Breast epithelium (tissue), 4 donors: ENCODE data around the gene CCDC85C. TPM values are rescaled to one million over a fixed set of nuclear protein-coding genes. Genes with fewer than 3 reads are reported as not detected.

ENCODE experiments used
- DNase-seq, 2 donors: peaks; one replicate each; pipeline ENCODE4 v3.0.0-alpha.2; 2019; ENCODE audit warnings: low spot score in 2 of 2
- H3K27ac ChIP-seq, 2 donors: fragments of 200-600 bp; sonication (generic) in 1 of 2; one replicate each; pipeline ENCODE4 v1.5.1; 2016 to 2019; ENCODE audit warnings: mild to moderate bottlenecking in 1 of 2
- H3K27me3 ChIP-seq, 2 donors: fragments of 200-600 bp; sonication (generic) in 1 of 2; one replicate each; pipeline versions ENCODE4 v1.5.1 to v1.6.0; 2017 to 2019; ENCODE audit warnings: control low read depth in 1 of 2, mild to moderate bottlenecking in 1 of 2
- H3K36me3 ChIP-seq: fragments of 200-600 bp; one replicate; pipeline ENCODE4 v1.5.1; 2019
- H3K4me1 ChIP-seq, 2 donors: fragments of 200-600 bp; sonication (generic); one replicate each; pipeline ENCODE4 v1.5.1; 2016 to 2019; ENCODE audit warnings: control low read depth in 1 of 2
- H3K4me3 ChIP-seq, 3 donors: fragments of 200-600 bp; sonication (generic); 1 replicate in 2 of 3; 2 replicates in 1 of 3; pipeline ENCODE4 v1.5.1; 2016 to 2019; ENCODE audit warnings: mild to moderate bottlenecking in 3 of 3, moderate library complexity in 2 of 3
- H3K9me3 ChIP-seq, 2 donors: fragments of 200-600 bp; sonication (generic) in 1 of 2; one replicate each; pipeline ENCODE4 v1.5.1; 2016 to 2019; ENCODE audit warnings: control low read depth in 1 of 2
- POLR2A ChIP-seq: fragments of 450-650 bp; IDR thresholded peaks from one replicate; pipeline ENCODE4 v1.6.1; 2016; ENCODE audit warnings: antibody characterized with exemption, mild to moderate bottlenecking, moderate library complexity
- POLR2AphosphoS5 ChIP-seq, 3 donors: sonication (generic); formaldehyde crosslinking; IDR thresholded peaks; one replicate each; pipeline ENCODE4 v1.6.1; 2017; ENCODE audit warnings: antibody characterized with exemption in 3 of 3
- intact Hi-C: fragments of 100-400 bp; cut with DNase I; formaldehyde crosslinking; loops from one replicate; pipeline ENCODE4 v1.15.1; 2023; ENCODE audit warnings: low total_unique reads
- total RNA-seq, 3 donors: library from RNA; depleted of rRNA; stranded (reverse); fragments of >200 nt; gene quantifications; one replicate each; pipeline ENCODE4 v1.1.0, GENCODE V29; 2016
- TF ChIP-seq, protein P1 (sequence below), 3 donors: fragments of 450-650 bp; IDR thresholded peaks; one replicate each; pipeline ENCODE4 v1.5.1; 2016 to 2017; ENCODE audit warnings: antibody characterized with exemption in 3 of 3, mild to moderate bottlenecking in 3 of 3, moderate library complexity in 3 of 3

CCDC85C gene
- total RNA-seq, 3 donors from 2014 or later = 1.3 to 8.3 (median 4.3) TPM

DNA sequence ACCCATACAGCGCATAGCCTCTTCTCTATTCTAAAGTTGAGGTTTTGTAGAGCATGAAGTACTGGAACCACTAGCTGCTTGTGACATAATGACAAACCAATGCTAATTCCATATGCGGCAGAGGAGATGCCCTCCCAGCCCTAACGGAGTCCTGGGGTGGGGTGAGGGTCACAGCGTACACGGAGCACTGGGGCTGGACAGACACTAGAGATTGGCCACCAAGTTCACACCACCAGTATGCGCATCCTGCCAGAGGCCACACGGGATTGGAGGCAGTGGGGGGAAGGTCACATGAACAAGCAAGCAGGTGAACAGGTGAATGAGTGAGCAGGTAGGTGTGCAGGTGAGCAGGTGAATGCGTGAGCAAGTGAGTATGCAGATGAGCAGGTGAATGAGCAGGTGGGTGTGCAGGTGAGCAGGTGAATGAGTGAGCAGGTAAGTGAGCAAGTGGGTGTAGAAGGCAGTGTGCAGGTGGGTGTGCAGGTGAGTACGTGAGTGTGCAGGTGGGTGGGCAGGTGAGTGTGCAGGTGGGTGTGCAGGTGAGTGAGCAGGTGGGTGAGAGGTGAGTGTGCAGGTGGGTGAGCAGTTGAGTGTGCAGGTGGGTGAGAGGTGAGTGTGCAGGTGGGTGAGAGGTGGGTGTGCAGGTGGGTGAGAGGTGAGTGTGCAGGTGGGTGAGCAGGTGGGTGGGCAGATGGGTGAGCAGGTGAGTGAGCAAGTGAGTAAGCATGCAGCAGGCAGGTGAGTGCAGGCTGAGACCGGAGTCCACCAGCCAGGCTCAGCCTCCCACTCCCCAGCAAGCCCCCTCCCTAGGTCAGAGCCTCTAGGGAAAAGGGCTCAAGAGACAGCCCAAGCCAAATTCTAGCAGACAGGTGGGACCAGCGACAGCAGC is 52.7 kb downstream of the CCDC85C start:
- intact Hi-C loops = no loop called here
- Histone ChIP-seq H3K9me3 (no peaks in the 10 kb centered on the region), H3K27ac (no peak overlapping the region), H3K36me3 (no peaks in the 10 kb centered on the region), H3K4me1 (peaks cover 4 to 27% of the 10 kb centered on the region in 2 donors), H3K4me3 (no peak overlapping the region), H3K27me3 (no peaks in the 10 kb centered on the region)
- TF ChIP-seq, protein P1, sequence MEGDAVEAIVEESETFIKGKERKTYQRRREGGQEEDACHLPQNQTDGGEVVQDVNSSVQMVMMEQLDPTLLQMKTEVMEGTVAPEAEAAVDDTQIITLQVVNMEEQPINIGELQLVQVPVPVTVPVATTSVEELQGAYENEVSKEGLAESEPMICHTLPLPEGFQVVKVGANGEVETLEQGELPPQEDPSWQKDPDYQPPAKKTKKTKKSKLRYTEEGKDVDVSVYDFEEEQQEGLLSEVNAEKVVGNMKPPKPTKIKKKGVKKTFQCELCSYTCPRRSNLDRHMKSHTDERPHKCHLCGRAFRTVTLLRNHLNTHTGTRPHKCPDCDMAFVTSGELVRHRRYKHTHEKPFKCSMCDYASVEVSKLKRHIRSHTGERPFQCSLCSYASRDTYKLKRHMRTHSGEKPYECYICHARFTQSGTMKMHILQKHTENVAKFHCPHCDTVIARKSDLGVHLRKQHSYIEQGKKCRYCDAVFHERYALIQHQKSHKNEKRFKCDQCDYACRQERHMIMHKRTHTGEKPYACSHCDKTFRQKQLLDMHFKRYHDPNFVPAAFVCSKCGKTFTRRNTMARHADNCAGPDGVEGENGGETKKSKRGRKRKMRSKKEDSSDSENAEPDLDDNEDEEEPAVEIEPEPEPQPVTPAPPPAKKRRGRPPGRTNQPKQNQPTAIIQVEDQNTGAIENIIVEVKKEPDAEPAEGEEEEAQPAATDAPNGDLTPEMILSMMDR (IDR thresholded peaks at IDR 0.05) = no peak
- TF ChIP-seq POLR2AphosphoS5 (IDR thresholded peaks at IDR 0.05) (no peak), POLR2A (no peak)
- DNase-seq = no peak

DNA sequence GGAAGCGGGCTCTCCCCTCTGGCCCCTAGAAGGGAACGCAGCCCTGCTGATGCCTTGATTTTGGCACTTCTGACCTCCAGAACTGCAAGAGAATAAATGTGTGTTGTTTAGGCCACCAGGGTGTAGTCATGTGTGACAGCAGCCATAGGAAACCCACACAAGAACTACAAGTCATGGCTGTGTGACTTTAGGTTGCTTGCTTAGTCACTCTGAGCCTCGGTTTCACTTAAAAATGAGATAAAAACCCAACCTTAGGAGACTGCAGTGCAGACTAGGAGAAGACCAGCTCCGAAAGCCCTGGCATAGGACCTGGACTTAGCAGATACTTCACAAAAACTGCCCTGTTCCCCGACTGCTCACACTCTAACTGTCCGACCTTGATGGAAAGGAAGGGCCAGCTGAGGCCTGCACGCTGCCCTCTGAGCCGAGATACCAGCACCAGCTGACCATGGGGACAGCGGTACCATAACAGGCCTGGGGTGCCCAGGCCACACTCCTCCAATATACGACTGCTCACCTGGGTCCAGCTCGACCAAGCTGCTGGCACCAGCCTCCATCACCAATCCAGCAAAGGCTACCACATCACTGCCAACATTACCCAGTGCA is 53.5 kb downstream of the CCDC85C start:
- no peak for DNase-seq
- H3K27me3 ChIP-seq = no peaks in the 10 kb centered on the region
- H3K4me1 ChIP-seq = peaks cover 4 to 32% of the 10 kb centered on the region in 2 donors
- no peaks in the 10 kb centered on the region for H3K36me3 ChIP-seq
- intact Hi-C loops = no loop called here
- no peak overlapping the region for H3K4me3 ChIP-seq
- TF ChIP-seq POLR2A (no peak), POLR2AphosphoS5 (IDR thresholded peaks at IDR 0.05) (no peak)
- TF ChIP-seq, protein P1 (IDR thresholded peaks at IDR 0.05) = no peak
- H3K27ac ChIP-seq = no peak overlapping the region
- no peaks in the 10 kb centered on the region for H3K9me3 ChIP-seq

DNA sequence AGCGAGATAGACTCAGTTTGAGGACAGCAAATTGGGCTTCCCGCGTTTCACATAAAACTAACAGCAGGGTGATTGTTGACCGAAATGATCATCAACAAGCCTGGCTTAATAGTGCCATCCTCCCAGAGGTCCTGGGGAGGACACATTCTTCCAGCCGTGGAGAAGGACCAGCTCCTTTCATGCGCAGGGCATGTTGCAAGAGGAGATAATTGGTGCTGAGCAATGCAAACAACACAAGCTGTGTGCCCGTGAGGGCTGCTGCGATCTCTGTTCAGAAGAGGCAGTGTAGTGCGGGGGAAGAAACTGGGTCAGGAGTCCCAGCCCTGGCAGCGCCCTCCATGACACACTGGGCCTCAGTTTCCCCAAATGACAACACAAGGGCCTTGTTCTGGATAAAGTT is 54.3 kb downstream of the CCDC85C start:
- H3K27me3 ChIP-seq = no peaks in the 10 kb centered on the region
- no peaks in the 10 kb centered on the region for H3K36me3 ChIP-seq
- DNase-seq = no peak
- H3K4me3 ChIP-seq = no peak overlapping the region
- H3K4me1 ChIP-seq = peaks cover 4 to 23% of the 10 kb centered on the region in 2 donors
- H3K27ac ChIP-seq = no peak overlapping the region
- TF ChIP-seq, protein P1 (IDR thresholded peaks at IDR 0.05) = no peak
- TF ChIP-seq POLR2AphosphoS5 (IDR thresholded peaks at IDR 0.05) (no peak), POLR2A (no peak)
- intact Hi-C loops = no loop called here
- H3K9me3 ChIP-seq = no peaks in the 10 kb centered on the region

DNA sequence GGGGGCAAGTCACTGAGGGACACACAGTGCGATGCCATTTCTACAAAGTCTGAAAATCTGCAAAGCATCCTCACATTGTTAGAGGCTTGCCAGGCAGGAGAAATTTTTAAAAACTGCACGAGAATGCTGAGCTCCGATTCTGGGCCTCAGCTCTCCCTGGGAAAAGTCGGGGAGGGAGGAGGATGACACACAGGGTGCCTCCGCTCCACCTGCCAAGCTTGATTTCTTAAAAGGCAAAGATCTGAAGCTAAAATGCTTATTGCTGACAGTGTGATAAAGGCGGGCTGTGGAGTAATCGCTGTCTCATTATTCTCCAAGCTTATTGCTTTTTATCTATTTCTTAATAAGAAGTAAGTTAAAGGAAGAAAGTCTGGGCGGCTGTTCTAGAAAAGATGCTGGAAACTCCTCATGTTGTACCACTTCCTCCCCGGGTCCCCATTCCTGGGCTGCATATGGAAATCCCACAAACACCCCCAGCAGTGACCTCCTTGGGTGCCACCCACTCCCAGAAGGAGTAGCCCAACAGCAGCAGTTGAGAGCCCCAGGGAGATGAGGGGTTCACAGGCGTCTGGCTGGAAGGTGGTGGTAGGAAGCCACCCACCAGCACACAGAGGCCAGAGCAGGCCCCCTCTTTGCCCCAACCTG is 55.0 kb downstream of the CCDC85C start:
- Histone ChIP-seq H3K4me3 (no peak overlapping the region), H3K27me3 (no peaks in the 10 kb centered on the region), H3K36me3 (no peaks in the 10 kb centered on the region), H3K9me3 (no peaks in the 10 kb centered on the region), H3K27ac (no peak overlapping the region), H3K4me1 (peaks cover 4 to 17% of the 10 kb centered on the region in 2 donors)
- intact Hi-C loops = no loop called here
- TF ChIP-seq, protein P1 (IDR thresholded peaks at IDR 0.05) = no peak
- TF ChIP-seq POLR2AphosphoS5 (IDR thresholded peaks at IDR 0.05) (no peak), POLR2A (no peak)
- no peak for DNase-seq
